HCT116 (cell line): Measurements from ENCODE around the gene ZFP36L2. TPM values are rescaled to one million over a fixed set of nuclear protein-coding genes. Genes with fewer than 3 reads are reported as not detected.

Experiments
- ATAC-seq: fragments of 200-7000 bp; cut with Tn5 transposase; 2 replicates; pipeline ENCODE4 v1.9.1; 2020; ENCODE audit warnings: mild to moderate bottlenecking, moderate library complexity
- BruUV-seq: library from RNA; stranded (reverse); fragments of 400-500 nt; replicated peaks from 2 replicates; lab custom pipeline; 2021; lab: Mats Ljungman, UMichigan
- CTCF ChIA-PET: fragments of 300-600 bp; sonication (Branson Sonifier 250); formaldehyde crosslinking; loops from one replicate; lab custom pipeline; 2021; ENCODE audit warnings: antibody characterized with exemption; lab: Charles Lee
- POLR2A ChIA-PET: fragments of 300-600, 350-600 bp; sonication (Branson Sonifier 250); formaldehyde crosslinking; loops from one replicate; lab custom pipeline; 2021; ENCODE audit warnings: antibody characterized with exemption; lab: Charles Lee
- RAD21 ChIA-PET, 2 experiments: fragments of 300-600 bp; sonication (Branson Sonifier 250); formaldehyde crosslinking; loops; one replicate each; lab custom pipeline; 2023; ENCODE audit warnings: low total read pairs in 2 of 2; ENCODE audit not compliant: uncharacterized antibody in 2 of 2, unreplicated experiment in 2 of 2, low non-redundant PET in 1 of 2; lab: Charles Lee
- DNase-seq: peaks from one replicate; pipeline ENCODE4 v3.0.0-alpha.2; 2010; ENCODE audit warnings: low read depth, low spot score
- H2AFZ ChIP-seq: fragments of 200-600 bp; shearing (Covaris generic), sonication (generic); 2 replicates; pipeline ENCODE4 v1.6.1; 2017; ENCODE audit warnings: low read depth, mixed run types, mixed read lengths, antibody characterized with exemption, low read length; ENCODE audit not compliant: poor library complexity, severe bottlenecking
- H3K27ac ChIP-seq: 2 replicates; pipeline ENCODE4 v1.5.1; 2012; ENCODE audit warnings: low read depth, low read length
- H3K27me3 ChIP-seq: fragments of 200-600 bp; sonication (generic); 2 replicates; pipeline ENCODE4 v1.6.1; 2016; ENCODE audit warnings: mixed run types, low read length, mixed read lengths; ENCODE audit not compliant: insufficient read depth
- H3K36me3 ChIP-seq, 2 experiments: fragments of 200-500 bp in 1 of 2; fragments of 200-600 bp in 1 of 2; sonication (Bioruptor generic) in 1 of 2; sonication (generic) in 1 of 2; 2 replicates each; pipeline versions ENCODE4 v1.5.1 to v1.6.1; 2014 to 2016; ENCODE audit warnings: low read length in 2 of 2, inconsistent platforms in 1 of 2, mixed read lengths in 1 of 2, mixed run types in 1 of 2; ENCODE audit not compliant: insufficient read depth in 2 of 2, control insufficient read depth in 1 of 2
- H3K4me1 ChIP-seq, 2 experiments: fragments of 200-600 bp in 1 of 2; sonication (generic) in 1 of 2; 2 replicates each; pipeline versions ENCODE4 v1.5.1 to v1.6.1; 2012 to 2017; ENCODE audit warnings: low read length in 2 of 2, inconsistent platforms in 1 of 2, mild to moderate bottlenecking in 1 of 2, mixed read lengths in 1 of 2, mixed run types in 1 of 2, moderate library complexity in 1 of 2; ENCODE audit not compliant: insufficient read depth in 2 of 2, control insufficient read depth in 1 of 2
- H3K4me2 ChIP-seq: fragments of 200-600 bp; sonication (generic); 2 replicates; pipeline ENCODE4 v1.6.1; 2017; ENCODE audit warnings: mixed run types, low read length, mixed read lengths
- H3K4me3 ChIP-seq, 2 experiments: fragments of 200-600 bp in 1 of 2; sonication (generic) in 1 of 2; replicated peaks in 1 of 2; 2 replicates each; pipeline ENCODE4 v1.5.1; 2011 to 2016; ENCODE audit warnings: low read length in 2 of 2, control low read depth in 1 of 2, low read depth in 1 of 2, mild to moderate bottlenecking in 1 of 2, mixed read lengths in 1 of 2, mixed run types in 1 of 2
- H3K79me2 ChIP-seq: fragments of 200-600 bp; sonication (generic); 2 replicates; pipeline ENCODE4 v1.6.1; 2017; ENCODE audit warnings: mild to moderate bottlenecking, mixed run types, low read length, moderate library complexity, mixed read lengths; ENCODE audit not compliant: insufficient read depth
- H3K9ac ChIP-seq: fragments of 200-600 bp; sonication (generic); 2 replicates; pipeline ENCODE4 v1.6.1; 2016; ENCODE audit warnings: low read length, mixed read lengths
- H3K9me2 ChIP-seq: fragments of 200-600 bp; sonication (generic), shearing (Covaris generic); 2 replicates; pipeline ENCODE4 v1.6.1; 2017; ENCODE audit warnings: mixed run types, mild to moderate bottlenecking, moderate library complexity; ENCODE audit not compliant: insufficient read depth
- H3K9me3 ChIP-seq, 2 experiments: fragments of 200-500 bp in 1 of 2; fragments of 200-600 bp in 1 of 2; sonication (Bioruptor generic) in 1 of 2; sonication (generic) in 1 of 2; 2 replicates each; pipeline ENCODE4 v1.6.1; 2014 to 2017; ENCODE audit warnings: low read length in 2 of 2, mixed read lengths in 2 of 2, inconsistent platforms in 1 of 2, low read depth in 1 of 2, mild to moderate bottlenecking in 1 of 2, mixed run types in 1 of 2, moderate library complexity in 1 of 2; ENCODE audit not compliant: control insufficient read depth in 1 of 2, insufficient read depth in 1 of 2
- H4K20me1 ChIP-seq: fragments of 200-600 bp; sonication (generic), shearing (Covaris generic); 2 replicates; pipeline ENCODE4 v1.6.1; 2017; ENCODE audit warnings: mixed run types, mild to moderate bottlenecking, moderate library complexity; ENCODE audit not compliant: insufficient read depth
- CEBPB ChIP-seq: IDR thresholded peaks from 2 replicates; pipeline ENCODE4 v1.6.1; 2012; ENCODE audit warnings: low read depth
- ELF1 ChIP-seq: IDR thresholded peaks from 2 replicates; pipeline ENCODE4 v1.6.1; 2012; ENCODE audit warnings: low read depth, borderline replicate concordance
- EZH2 ChIP-seq: fragments of 200-600 bp; sonication (generic); IDR thresholded peaks from 2 replicates; pipeline ENCODE4 v1.6.1; 2017; ENCODE audit warnings: antibody characterized with exemption, mixed run types
- EZH2phosphoT487 ChIP-seq: fragments of 200-600 bp; IDR thresholded peaks from 2 replicates; pipeline ENCODE4 v1.6.1; 2018; ENCODE audit warnings: antibody characterized with exemption, borderline replicate concordance
- FOSL1 ChIP-seq: IDR thresholded peaks from 2 replicates; pipeline ENCODE4 v1.6.1; 2012; ENCODE audit warnings: low read depth
- JUND ChIP-seq: IDR thresholded peaks from 2 replicates; pipeline ENCODE4 v1.6.1; 2012
- SIN3A ChIP-seq: IDR thresholded peaks from 2 replicates; pipeline ENCODE4 v1.6.1; 2012; ENCODE audit warnings: low read depth
- TCF7L2 ChIP-seq: IDR thresholded peaks from 2 replicates; pipeline ENCODE4 v1.7.0; 2011; ENCODE audit warnings: borderline replicate concordance, inconsistent platforms; ENCODE audit not compliant: insufficient read depth, insufficient read length; ENCODE audit errors: extremely low read depth
- YY1 ChIP-seq: IDR thresholded peaks from 2 replicates; pipeline ENCODE4 v1.6.1; 2011; ENCODE audit warnings: low read length, low read depth, moderate library complexity, mild to moderate bottlenecking; ENCODE audit not compliant: insufficient replicate concordance; ENCODE audit errors: extremely low read depth
- ZFX ChIP-seq: fragments of 450-650 bp; IDR thresholded peaks from 2 replicates; pipeline ENCODE4 v1.6.1; 2017
- intact Hi-C: fragments of 100-400 bp; cut with micrococcal nuclease; formaldehyde crosslinking; loops from 2 replicates; pipeline ENCODE4 v1.10.0; 2022
- total RNA-seq: library from RNA; stranded (reverse); gene quantifications from one replicate; pipeline ENCODE4 v1.2.1, GENCODE V29; 2021; ENCODE audit not compliant: unreplicated experiment
- TF ChIP-seq, protein P1 (sequence below): IDR thresholded peaks from 2 replicates; pipeline ENCODE4 v1.6.1; 2012
- TF ChIP-seq, protein P2 (sequence below), 3 experiments: fragments of 200-600 bp in 1 of 3; sonication (generic) in 1 of 3; IDR thresholded peaks in 2 of 3; conservative IDR thresholded peaks in 1 of 3; 2 replicates each; pipeline ENCODE4 v1.5.1; 2012 to 2017; ENCODE audit warnings: low read depth in 2 of 3, low read length in 2 of 3, antibody characterized with exemption in 1 of 3, borderline replicate concordance in 1 of 3, control low read depth in 1 of 3, mild to moderate bottlenecking in 1 of 3, mixed read lengths in 1 of 3, mixed run types in 1 of 3, moderate library complexity in 1 of 3; ENCODE audit not compliant: insufficient read depth in 1 of 3
- TF ChIP-seq, protein P3 (sequence below): IDR thresholded peaks from 2 replicates; pipeline ENCODE4 v1.6.1; 2012

Gene ZFP36L2
- total RNA-seq, 1 experiment from 2014 or later, result 30.3 TPM

DNA sequence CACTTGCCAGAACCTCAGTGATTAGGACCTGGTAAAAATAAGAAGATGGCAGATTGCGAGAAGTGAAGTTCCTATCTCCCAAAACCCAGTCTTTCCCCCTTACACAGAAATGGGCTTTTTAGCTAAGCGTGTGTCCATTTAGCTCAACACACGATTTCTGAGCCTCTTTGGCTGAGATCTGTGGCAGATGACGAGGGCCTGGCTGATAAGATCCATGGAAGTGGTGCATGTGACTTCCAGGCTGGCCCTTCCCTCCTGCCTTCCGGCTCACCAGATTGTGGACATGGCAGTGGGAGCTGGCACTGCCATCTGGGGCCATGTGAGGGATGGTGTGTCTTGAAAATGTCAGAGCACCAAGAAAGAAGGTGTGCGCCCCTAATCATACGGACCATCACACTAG, 41.0 kb upstream of the ZFP36L2 start:
- Histone ChIP-seq H3K4me2 (no peak overlapping the region), H3K79me2 (no peaks in the 10 kb centered on the region), H3K27ac (no peak overlapping the region), H3K4me3 (no peak overlapping the region), H3K4me1 (no peaks in the 10 kb centered on the region), H2AFZ (no peak overlapping the region), H3K9me2 (no peaks in the 10 kb centered on the region), H3K36me3 (no peaks in the 10 kb centered on the region), H4K20me1 (no peaks in the 10 kb centered on the region), H3K9ac (no peak overlapping the region), H3K27me3 (no peaks in the 10 kb centered on the region), H3K9me3 (no peaks in the 10 kb centered on the region)
- DNase-seq, result no peak
- BruUV-seq, result no TSS peak
- intact Hi-C loops, result no loop called here
- RAD21 ChIA-PET, result no interaction called here
- POLR2A ChIA-PET, result no interaction called here
- no peak for ATAC-seq
- CTCF ChIA-PET, result no interaction called here
- TF ChIP-seq, protein P1, sequence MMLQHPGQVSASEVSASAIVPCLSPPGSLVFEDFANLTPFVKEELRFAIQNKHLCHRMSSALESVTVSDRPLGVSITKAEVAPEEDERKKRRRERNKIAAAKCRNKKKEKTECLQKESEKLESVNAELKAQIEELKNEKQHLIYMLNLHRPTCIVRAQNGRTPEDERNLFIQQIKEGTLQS, result no peak
- TF ChIP-seq EZH2, result no peak
- no peak for TF ChIP-seq ZFX
- no peak for TF ChIP-seq TCF7L2
- TF ChIP-seq, protein P2, sequence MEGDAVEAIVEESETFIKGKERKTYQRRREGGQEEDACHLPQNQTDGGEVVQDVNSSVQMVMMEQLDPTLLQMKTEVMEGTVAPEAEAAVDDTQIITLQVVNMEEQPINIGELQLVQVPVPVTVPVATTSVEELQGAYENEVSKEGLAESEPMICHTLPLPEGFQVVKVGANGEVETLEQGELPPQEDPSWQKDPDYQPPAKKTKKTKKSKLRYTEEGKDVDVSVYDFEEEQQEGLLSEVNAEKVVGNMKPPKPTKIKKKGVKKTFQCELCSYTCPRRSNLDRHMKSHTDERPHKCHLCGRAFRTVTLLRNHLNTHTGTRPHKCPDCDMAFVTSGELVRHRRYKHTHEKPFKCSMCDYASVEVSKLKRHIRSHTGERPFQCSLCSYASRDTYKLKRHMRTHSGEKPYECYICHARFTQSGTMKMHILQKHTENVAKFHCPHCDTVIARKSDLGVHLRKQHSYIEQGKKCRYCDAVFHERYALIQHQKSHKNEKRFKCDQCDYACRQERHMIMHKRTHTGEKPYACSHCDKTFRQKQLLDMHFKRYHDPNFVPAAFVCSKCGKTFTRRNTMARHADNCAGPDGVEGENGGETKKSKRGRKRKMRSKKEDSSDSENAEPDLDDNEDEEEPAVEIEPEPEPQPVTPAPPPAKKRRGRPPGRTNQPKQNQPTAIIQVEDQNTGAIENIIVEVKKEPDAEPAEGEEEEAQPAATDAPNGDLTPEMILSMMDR (IDR thresholded peaks at IDR 0.05 in 2 of 3, conservative IDR thresholded peaks at IDR 0.05 in 1 of 3; ENCODE audit: borderline replicate concordance in 1 of 3, insufficient read depth in 1 of 3, low read depth in 2 of 3, low read length in 2 of 3), result no peak
- no peak for TF ChIP-seq YY1
- TF ChIP-seq JUND, result no peak
- TF ChIP-seq, protein P3, sequence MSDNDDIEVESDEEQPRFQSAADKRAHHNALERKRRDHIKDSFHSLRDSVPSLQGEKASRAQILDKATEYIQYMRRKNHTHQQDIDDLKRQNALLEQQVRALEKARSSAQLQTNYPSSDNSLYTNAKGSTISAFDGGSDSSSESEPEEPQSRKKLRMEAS, result no peak
- TF ChIP-seq ELF1, result no peak
- TF ChIP-seq FOSL1, result no peak
- no peak for TF ChIP-seq EZH2phosphoT487
- TF ChIP-seq SIN3A, result no peak
- TF ChIP-seq CEBPB, result no peak
